Activated CD4-positive, alpha-beta T cell treated with anti-CD3 and anti-CD28 coated beads, Interleukin-10, Interleukin-2, amounts not matched to agents 100 ng/mL and 50 ng/mL, durations not matched to agents 16 hours and 8 hours (primary cell): ENCODE data around the gene LSR.
"Not testable (repeated sequence)": the region's sequence is repeated elsewhere in the genome, so short reads cannot be mapped to it uniquely, and the experiment has no call there.

Experiments
- DNase-seq: peaks from one replicate; pipeline ENCODE4 v3.0.0-alpha.2; 2020

Gene LSR

GRCh38 chr19:35219008-35219407 lies 29.8 kb upstream of the LSR start:
- DNase-seq = no peak

GRCh38 chr19:35220315-35220921 lies 28.4 kb upstream of the LSR start:
- DNase-seq = no peak

GRCh38 chr19:35220973-35221590 lies 27.7 kb upstream of the LSR start:
- not testable (repeated sequence) for DNase-seq

GRCh38 chr19:35222373-35223015 lies 26.3 kb upstream of the LSR start:
- DNase-seq = no peak

- DNase-seq = no peak
Measured at GRCh38 chr19:35223084-35223790, 25.6 kb upstream of the LSR start.

- DNase-seq = no peak
Measured at GRCh38 chr19:35223862-35224505, 24.8 kb upstream of the LSR start.

DNA sequence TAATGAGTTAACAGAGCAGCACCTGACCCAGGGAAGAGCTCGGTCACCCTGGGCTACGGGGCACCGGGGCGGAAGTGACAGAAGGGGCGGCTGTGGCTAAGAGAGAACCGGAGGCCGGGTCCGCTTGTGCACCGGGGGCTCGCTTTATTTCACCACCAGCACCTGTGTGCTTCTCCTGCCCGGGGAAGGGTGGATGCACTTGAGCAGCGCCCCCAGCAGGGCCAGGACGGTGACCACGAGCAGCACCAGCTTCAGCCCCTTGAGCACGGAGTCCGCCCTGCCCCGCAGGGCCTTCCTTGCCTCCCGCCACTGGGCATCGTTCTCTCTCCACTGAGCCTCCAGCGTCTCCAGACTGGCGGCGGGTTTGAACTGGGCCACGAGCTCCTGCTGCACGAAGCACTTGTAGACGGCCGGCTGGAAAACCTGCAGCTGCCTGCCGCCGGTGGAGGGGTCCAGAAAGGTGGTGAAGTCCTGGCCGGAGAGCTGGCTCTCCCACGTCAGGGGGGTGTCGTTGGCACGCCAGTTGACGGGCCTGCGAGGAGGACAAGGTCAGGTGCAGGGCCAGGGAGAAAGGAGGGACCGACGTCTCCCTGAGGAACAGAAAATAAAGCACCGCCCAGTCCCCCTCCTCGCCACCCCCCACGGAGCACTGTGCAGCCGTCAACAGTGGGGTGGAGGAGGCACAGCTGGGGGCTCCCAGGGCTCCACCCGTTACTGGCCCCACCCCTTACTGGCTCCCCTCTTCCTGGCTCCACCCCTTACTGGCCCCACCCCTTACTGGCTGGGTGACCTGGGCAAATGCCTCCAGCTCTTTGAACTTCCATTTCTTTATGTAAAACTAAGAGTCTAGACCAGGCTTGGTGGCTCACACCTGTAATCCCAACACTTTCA lies 23.9 kb upstream of the LSR start:
- no peak for DNase-seq

GRCh38 chr19:35225951-35226350 lies 22.9 kb upstream of the LSR start:
- no peak for DNase-seq

DNA sequence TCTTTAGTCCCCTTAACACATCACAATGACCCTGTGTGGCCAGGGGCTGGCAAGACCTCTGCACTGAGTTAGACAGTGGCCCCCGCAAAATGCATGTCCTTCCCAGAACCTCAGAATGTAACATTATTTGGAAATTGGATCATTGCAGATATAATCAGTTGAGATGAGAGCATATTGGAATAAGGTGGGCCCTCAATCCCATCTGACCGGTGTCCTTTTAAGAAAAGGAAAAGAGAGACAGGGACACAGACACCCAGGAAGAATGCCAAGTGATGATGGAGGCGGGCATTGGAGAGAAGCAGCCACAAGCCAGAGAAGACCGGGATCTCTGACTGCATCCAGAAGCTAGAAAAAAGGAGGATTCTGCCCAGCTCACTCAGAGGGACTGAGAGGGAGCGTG lies 22.1 kb upstream of the LSR start:
- DNase-seq = no peak

- no peak for DNase-seq
Measured at GRCh38 chr19:35228177-35228930, 20.4 kb upstream of the LSR start, which contains the start of gene FAM187B. TSS of gene FAM187B (minus strand) at chr19:35228739. CDS start at chr19:35228680, 59 bp downstream.

GRCh38 chr19:35229601-35230000 lies 19.2 kb upstream of the LSR start:
- DNase-seq = no peak

- no peak for DNase-seq
Measured at GRCh38 chr19:35231956-35232645, 16.7 kb upstream of the LSR start.

- DNase-seq = no peak
Measured at GRCh38 chr19:35232912-35233311, 15.9 kb upstream of the LSR start.

- DNase-seq = no peak
Measured at GRCh38 chr19:35236638-35237400, 12.0 kb upstream of the LSR start.

- not testable (repeated sequence) for DNase-seq
Measured at GRCh38 chr19:35239597-35239996, 9.2 kb upstream of the LSR start.

DNA sequence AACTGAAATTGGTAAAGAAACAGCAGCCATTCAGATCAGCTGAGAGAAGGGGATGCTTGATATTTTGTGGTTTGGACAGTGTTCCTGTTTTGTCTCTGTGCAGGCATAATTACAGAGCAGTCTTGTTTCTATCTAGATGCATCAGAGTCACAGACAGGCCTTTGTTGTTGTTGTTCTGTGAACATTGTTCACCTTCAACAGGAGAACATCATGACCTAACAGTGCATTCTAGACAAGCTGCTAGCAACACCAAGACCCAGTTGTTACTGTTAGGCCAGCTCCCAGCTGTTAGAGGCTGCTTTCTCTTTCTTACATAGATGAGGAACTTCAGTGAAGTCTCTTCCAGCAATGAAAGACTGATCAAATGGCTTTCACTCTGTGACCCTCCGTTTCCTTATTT lies 8.5 kb upstream of the LSR start:
- no peak for DNase-seq

GRCh38 chr19:35241417-35241816 lies 7.4 kb upstream of the LSR start:
- DNase-seq = no peak

- no peak for DNase-seq
Measured at GRCh38 chr19:35246466-35247092, 2.2 kb upstream of the LSR start.

DNA sequence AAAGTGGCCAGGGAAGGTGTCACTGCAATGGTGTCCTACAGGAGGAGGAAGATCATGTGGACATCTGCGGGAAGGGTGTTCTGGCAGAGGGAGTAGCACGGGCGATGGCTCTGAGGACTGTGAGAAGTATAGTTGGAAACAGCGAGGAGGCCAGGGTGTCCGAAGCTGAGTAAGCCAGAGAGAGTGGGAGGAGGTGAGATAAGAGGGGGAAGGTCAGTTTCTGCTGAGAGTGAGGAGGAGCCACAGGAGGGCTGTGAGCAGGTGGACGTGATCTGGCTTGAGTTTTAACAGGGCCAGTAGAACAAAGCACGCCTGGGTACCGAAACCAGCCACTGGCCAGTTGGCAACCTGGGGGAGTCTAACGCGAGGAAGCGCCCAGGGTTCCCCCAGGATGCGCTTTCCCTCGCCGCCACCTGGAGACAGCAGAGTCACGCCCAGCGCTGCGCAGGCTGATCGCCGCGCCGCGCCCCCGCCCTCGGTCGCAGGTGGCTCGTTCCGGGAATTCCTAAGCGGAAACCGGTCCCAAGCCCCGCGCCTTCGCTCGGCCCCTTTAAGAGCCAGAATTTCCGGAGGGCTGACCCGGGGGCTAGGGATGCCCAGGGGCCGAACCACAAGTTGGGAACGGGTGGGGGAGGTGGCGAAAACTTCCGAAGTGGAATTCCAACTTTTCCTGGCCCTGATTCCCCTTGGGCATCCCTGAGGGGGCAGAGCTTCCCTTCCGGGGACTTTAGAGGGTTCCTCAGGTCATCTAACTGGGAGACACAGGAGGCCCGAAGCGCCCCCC lies 1.1 kb upstream of the LSR start:
- DNase-seq = peak; percentile 31
